Right lobe of liver (tissue), 6 donors: ENCODE data around the gene NCKAP5. TPM values are rescaled to one million over a fixed set of nuclear protein-coding genes. Genes with fewer than 3 reads are reported as not detected.

Experiments used
- ATAC-seq, 4 donors: fragments of 200-7000 bp; cut with Tn5 transposase; one replicate each; pipeline ENCODE4 v1.9.1; 2020; ENCODE audit warnings: mild to moderate bottlenecking in 4 of 4, moderate library complexity in 4 of 4
- DNase-seq, 3 donors: peaks; one replicate each; pipeline ENCODE4 v3.0.0-alpha.2; 2020
- H3K27ac ChIP-seq, 3 donors: fragments of 200-600 bp; one replicate each; pipeline ENCODE4 v1.8.0; 2022
- H3K27me3 ChIP-seq, 2 donors: fragments of 200-600 bp; one replicate each; pipeline ENCODE4 v1.8.0; 2022
- H3K36me3 ChIP-seq, 4 donors: fragments of 200-600 bp; sonication (generic) in 1 of 4; one replicate each; pipeline versions ENCODE4 v1.5.1 to v1.8.0; 2017 to 2022; ENCODE audit warnings: control low read depth in 1 of 4
- H3K4me1 ChIP-seq, 4 donors: fragments of 200-600 bp; sonication (generic) in 1 of 4; one replicate each; pipeline versions ENCODE4 v1.5.1 to v1.8.0; 2017 to 2022; ENCODE audit warnings: control low read depth in 1 of 4
- H3K4me3 ChIP-seq, 3 donors: fragments of 200-600 bp; one replicate each; pipeline ENCODE4 v1.8.0; 2022
- H3K9me3 ChIP-seq, 4 donors: fragments of 200-600 bp; sonication (generic) in 1 of 4; one replicate each; pipeline versions ENCODE4 v1.5.1 to v1.8.0; 2017 to 2022; ENCODE audit warnings: control low read depth in 1 of 4
- POLR2A ChIP-seq: fragments of 450-650 bp; IDR thresholded peaks from one replicate; pipeline ENCODE4 v1.6.1; 2017; ENCODE audit warnings: antibody characterized with exemption, mild to moderate bottlenecking
- WGBS: methylation state at CpG from one replicate; pipeline ENCODE4 v1.1.6; 2018; ENCODE audit warnings: low coverage, low lambda C conversion rate; ENCODE audit not compliant: insufficient coverage; ENCODE audit errors: missing lambda C conversion rate; 5-methylcytosine and 5-hydroxymethylcytosine counted together
- intact Hi-C, 2 donors: fragments of 100-400 bp; cut with DNase I; formaldehyde crosslinking; loops; one replicate each; pipeline versions ENCODE4 v1.11.2 to v1.14.1; 2022
- total RNA-seq, 6 experiments: library from RNA; depleted of rRNA in 2 of 6; stranded (reverse); fragments of >200 nt in 2 of 6; fragmentation: NEBNext Ultra II Directional in 3 of 6; extraction: Animal tissue kit (Norgen Biotek cat#: 25700) in 3 of 6; gene quantifications; one replicate each; pipeline versions ENCODE4 v1.1.0 to v1.2.4, GENCODE V29; 2016 to 2023
- TF ChIP-seq, protein P1 (sequence below), 4 donors: fragments of 200-600 bp in 3 of 4; fragments of 450-650 bp in 1 of 4; IDR thresholded peaks; one replicate each; pipeline versions ENCODE4 v1.5.1 to v1.8.0; 2016 to 2022; ENCODE audit warnings: antibody characterized with exemption in 4 of 4, mild to moderate bottlenecking in 2 of 4
- donor health status: DM: no; HTN: yes; CAD: no.
- donor health status: DM: no; HTN: no; CAD: no.
- donor health status: DM: no; HTN: no; CAD: no.
- donor health status: DM: no; HTN: yes; CAD: no.
- donor health status: DM: no; HTN: yes; CAD: no.

The NCKAP5 gene
- total RNA-seq, 6 experiments from 2014 or later = 3.6 to 11.7 (median 6.9) TPM

DNA sequence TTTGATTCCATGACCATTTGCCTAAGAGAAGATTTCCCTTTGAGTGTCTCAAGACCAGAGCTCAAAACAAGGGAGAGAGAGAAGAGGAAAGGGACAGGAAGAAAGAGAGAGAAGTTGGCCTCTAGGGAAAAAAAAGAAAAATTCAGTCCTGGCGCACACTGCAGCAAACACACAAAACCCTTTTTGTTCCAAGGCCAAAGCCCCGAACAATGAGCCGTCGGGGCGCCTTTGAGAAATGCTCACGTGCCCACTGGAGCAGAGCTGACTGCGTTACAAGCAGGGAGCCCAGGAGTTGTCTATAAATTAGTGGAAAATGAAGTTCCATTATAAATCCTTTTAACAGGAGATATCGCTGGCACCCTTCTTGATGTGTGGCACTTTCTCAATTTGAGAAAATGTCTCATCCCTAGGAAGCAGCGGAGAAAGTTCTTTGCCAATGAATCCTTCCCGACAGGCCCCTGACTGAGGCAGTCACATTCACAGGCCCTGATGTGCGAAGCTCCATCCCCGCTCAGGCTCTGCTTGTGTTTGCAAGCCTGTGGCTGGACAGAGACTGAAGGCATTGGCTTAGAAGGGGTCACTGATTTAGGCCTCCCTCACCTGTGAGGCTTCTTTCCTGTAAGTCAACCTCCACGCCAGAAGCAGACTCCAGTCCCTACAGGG, 32.1 kb upstream of the NCKAP5 start:
- Histone ChIP-seq H3K9me3 (no peaks in the 10 kb centered on the region), H3K36me3 (no peaks in the 10 kb centered on the region), H3K27ac (no peak overlapping the region), H3K4me3 (no peak overlapping the region), H3K4me1 (peaks cover 0 to 19% (median 4%) of the 10 kb centered on the region in 4 donors), H3K27me3 (no peaks in the 10 kb centered on the region)
- ATAC-seq = no peak
- intact Hi-C loops = no loop called here
- 88% methylated on average over 7 of the region's 13 CpGs for WGBS
- no peak for DNase-seq
- TF ChIP-seq, protein P1, sequence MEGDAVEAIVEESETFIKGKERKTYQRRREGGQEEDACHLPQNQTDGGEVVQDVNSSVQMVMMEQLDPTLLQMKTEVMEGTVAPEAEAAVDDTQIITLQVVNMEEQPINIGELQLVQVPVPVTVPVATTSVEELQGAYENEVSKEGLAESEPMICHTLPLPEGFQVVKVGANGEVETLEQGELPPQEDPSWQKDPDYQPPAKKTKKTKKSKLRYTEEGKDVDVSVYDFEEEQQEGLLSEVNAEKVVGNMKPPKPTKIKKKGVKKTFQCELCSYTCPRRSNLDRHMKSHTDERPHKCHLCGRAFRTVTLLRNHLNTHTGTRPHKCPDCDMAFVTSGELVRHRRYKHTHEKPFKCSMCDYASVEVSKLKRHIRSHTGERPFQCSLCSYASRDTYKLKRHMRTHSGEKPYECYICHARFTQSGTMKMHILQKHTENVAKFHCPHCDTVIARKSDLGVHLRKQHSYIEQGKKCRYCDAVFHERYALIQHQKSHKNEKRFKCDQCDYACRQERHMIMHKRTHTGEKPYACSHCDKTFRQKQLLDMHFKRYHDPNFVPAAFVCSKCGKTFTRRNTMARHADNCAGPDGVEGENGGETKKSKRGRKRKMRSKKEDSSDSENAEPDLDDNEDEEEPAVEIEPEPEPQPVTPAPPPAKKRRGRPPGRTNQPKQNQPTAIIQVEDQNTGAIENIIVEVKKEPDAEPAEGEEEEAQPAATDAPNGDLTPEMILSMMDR (IDR thresholded peaks at IDR 0.05) = no peak
- no peak for TF ChIP-seq POLR2A

DNA sequence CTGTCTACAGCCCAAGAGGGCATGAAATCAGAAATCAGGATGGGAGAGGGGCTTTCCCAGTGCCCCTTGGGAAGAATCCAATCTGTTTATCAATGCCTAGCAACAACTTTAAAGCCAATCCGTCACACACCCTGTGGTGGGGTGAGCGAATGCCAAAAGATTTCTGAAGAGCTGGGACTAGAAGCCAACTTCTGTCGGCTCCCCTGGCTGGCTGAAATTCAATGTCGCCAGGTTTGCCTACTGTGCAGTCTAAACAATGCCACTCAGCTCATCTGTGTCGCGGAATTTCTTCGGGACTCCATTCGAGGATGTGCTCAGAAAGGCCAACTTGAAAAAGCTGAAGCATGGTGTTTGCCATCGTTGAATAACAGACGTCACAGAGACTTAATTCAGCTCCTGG, 31.5 kb upstream of the NCKAP5 start:
- peaks cover 0 to 19% (median 4%) of the 10 kb centered on the region in 4 donors for H3K4me1 ChIP-seq
- peak; percentile 6 to 68 (median 56) for ATAC-seq
- H3K27ac ChIP-seq = peak overlapping the region in 1 of 3 donors; percentile 80
- no peaks in the 10 kb centered on the region for H3K27me3 ChIP-seq
- H3K36me3 ChIP-seq = no peaks in the 10 kb centered on the region
- peak in 1 of 3 donors; percentile 52 for DNase-seq
- no peak for TF ChIP-seq POLR2A
- TF ChIP-seq, protein P1 (IDR thresholded peaks at IDR 0.05) = no peak
- no peak overlapping the region for H3K4me3 ChIP-seq
- no peaks in the 10 kb centered on the region for H3K9me3 ChIP-seq
- intact Hi-C loops = no loop called here
- WGBS = 59% methylated on average over 7 of the region's 10 CpGs

DNA sequence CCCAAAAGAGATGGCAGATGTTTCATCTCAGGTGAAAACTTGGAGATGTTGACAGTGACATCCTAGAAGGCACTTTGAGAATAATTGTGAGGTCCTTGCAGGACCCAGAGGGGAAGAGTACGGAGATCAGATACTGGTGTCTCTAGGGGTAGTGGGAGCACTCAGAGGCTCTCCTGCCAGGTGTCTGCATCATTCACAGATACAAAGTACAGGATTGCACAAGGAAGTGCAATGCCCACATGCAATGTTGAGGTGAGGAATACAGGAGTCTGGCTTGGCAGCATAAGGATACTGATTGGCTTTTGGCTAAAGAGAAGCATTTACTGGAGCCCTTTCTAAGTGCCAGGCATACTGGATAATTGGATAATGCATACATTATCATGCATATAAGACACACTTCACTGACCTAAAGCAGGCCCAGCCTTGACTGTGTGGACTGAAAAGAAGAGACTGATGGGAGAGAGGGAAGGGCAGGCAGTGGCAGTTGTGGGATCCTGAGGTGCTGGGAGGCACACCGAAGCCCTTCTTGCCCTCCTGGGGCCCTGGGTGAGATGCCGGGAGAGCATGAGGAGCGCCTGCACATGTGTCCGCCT, 31.0 kb upstream of the NCKAP5 start:
- 80% methylated on average over 2 of the region's 5 CpGs for WGBS
- peak overlapping the region in 2 of 3 donors; percentile 23 to 80 for H3K27ac ChIP-seq
- peaks cover 0 to 19% (median 4%) of the 10 kb centered on the region in 4 donors for H3K4me1 ChIP-seq
- TF ChIP-seq, protein P1 (IDR thresholded peaks at IDR 0.05) = no peak
- TF ChIP-seq POLR2A = no peak
- H3K4me3 ChIP-seq = no peak overlapping the region
- H3K9me3 ChIP-seq = no peaks in the 10 kb centered on the region
- peak; percentile 92 to 97 (median 95) for ATAC-seq
- peak in 2 of 3 donors; percentile 40 to 84 for DNase-seq
- intact Hi-C loops = no loop called here
- no peaks in the 10 kb centered on the region for H3K36me3 ChIP-seq
- no peaks in the 10 kb centered on the region for H3K27me3 ChIP-seq

DNA sequence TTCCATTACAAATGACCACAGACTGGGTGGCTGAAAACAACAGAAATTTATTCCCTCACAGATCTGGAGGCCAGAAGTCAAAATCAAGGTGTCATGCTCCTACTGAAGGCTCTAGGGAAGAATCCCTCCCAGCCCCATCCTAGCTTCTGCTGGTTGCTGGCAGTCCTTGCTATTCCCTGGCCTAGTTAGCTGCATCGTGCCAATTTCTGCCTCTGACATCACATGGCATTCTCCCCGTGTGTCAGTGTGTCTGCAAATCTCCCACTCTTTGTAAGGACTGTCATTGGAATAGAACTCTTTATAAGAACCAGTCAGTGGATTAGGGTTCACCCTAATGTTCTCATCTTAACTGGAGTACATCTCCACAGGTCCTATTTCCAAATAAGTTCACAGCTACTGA, 30.5 kb upstream of the NCKAP5 start:
- intact Hi-C loops = no loop called here
- no peaks in the 10 kb centered on the region for H3K27me3 ChIP-seq
- H3K4me3 ChIP-seq = no peak overlapping the region
- ATAC-seq (peak; percentile 50 to 67 (median 54)), DNase-seq (peak in 1 of 3 donors; percentile 58)
- peak overlapping the region in 2 of 3 donors; percentile 23 to 80 for H3K27ac ChIP-seq
- peaks cover 0 to 19% (median 4%) of the 10 kb centered on the region in 4 donors for H3K4me1 ChIP-seq
- TF ChIP-seq, protein P1 (IDR thresholded peaks at IDR 0.05) = no peak
- no peak for TF ChIP-seq POLR2A
- no peaks in the 10 kb centered on the region for H3K9me3 ChIP-seq
- 30% methylated on average over 2 of the region's 2 CpGs for WGBS
- H3K36me3 ChIP-seq = no peaks in the 10 kb centered on the region
